Peyer's patch (tissue), 4 donors: Measurements from ENCODE around the gene ORAI3. TPM values are rescaled to one million over a fixed set of nuclear protein-coding genes. Genes with fewer than 3 reads are reported as not detected.
A peak's percentile ranks its signal among the peaks of the same experiment; 100 is the strongest.

Source experiments
- DNase-seq, 3 donors: peaks; one replicate each; pipeline ENCODE4 v3.0.0-alpha.2; 2017 to 2019
- H3K27ac ChIP-seq, 4 donors: fragments of 200-600 bp; sonication (generic); one replicate each; pipeline ENCODE4 v1.5.1; 2016 to 2019
- H3K27me3 ChIP-seq, 2 donors: fragments of 200-600 bp; sonication (generic); one replicate each; pipeline ENCODE4 v1.5.1; 2019
- H3K36me3 ChIP-seq, 3 donors: fragments of 200-600 bp; sonication (generic); one replicate each; pipeline ENCODE4 v1.5.1; 2016 to 2019
- H3K4me1 ChIP-seq, 4 donors: fragments of 200-600 bp; sonication (generic); one replicate each; pipeline ENCODE4 v1.5.1; 2016 to 2019
- H3K4me3 ChIP-seq, 4 donors: fragments of 200-600 bp; sonication (generic); 1 replicate in 3 of 4; 2 replicates in 1 of 4; pipeline ENCODE4 v1.5.1; 2016 to 2019; ENCODE audit warnings: mild to moderate bottlenecking in 1 of 4
- H3K9me3 ChIP-seq, 4 donors: fragments of 200-600 bp; sonication (generic); one replicate each; pipeline ENCODE4 v1.5.1; 2016 to 2019; ENCODE audit warnings: mild to moderate bottlenecking in 1 of 4
- CTCF ChIP-seq, 6 experiments: fragments of 450-650 bp in 4 of 6; fragments of 200-600 bp in 2 of 6; sonication (generic) in 1 of 6; IDR thresholded peaks; one replicate each; pipeline ENCODE4 v1.5.1; 2017 to 2019; ENCODE audit warnings: antibody characterized with exemption in 6 of 6, mild to moderate bottlenecking in 3 of 6, moderate library complexity in 1 of 6
- POLR2A ChIP-seq, 2 donors: fragments of 450-650 bp; IDR thresholded peaks; one replicate each; pipeline ENCODE4 v1.5.1; 2017; ENCODE audit warnings: antibody characterized with exemption in 2 of 2, mild to moderate bottlenecking in 2 of 2, moderate library complexity in 2 of 2
- total RNA-seq, 4 donors: library from RNA; depleted of rRNA; stranded (reverse); fragments of >200 nt; gene quantifications; one replicate each; pipeline ENCODE4 v1.1.0, GENCODE V29; 2016

ORAI3 gene
- total RNA-seq, 4 donors from 2014 or later: 10.7 to 25.0 (median 20.3) TPM

- DNase-seq: peak; percentile 42 to 84 (median 77)
- Histone ChIP-seq H3K27me3 (no peaks in the 10 kb centered on the region), H3K36me3 (no peaks in the 10 kb centered on the region), H3K4me1 (peaks cover 0 to 31% (median 2%) of the 10 kb centered on the region in 4 donors), H3K27ac (peak overlapping the region; percentile 81 to 94 (median 90)), H3K4me3 (peak overlapping the region; percentile 55 to 85 (median 67)), H3K9me3 (no peaks in the 10 kb centered on the region)
- TF ChIP-seq POLR2A (IDR thresholded peaks at IDR 0.05) (peak in 1 of 2 donors; percentile 58), CTCF (IDR thresholded peaks at IDR 0.05) (peak in 3 of 6 experiments; percentile 62 to 83 (median 71))
Measured at GRCh38 chr16:30902029-30902972, 46.6 kb upstream of the ORAI3 start.

GRCh38 chr16:30903002-30903401 lies 45.9 kb upstream of the ORAI3 start:
- Histone ChIP-seq H3K27ac (peak overlapping the region; percentile 81 to 94 (median 90)), H3K9me3 (no peaks in the 10 kb centered on the region), H3K4me1 (peaks cover 0 to 31% (median 0%) of the 10 kb centered on the region in 4 donors), H3K36me3 (no peaks in the 10 kb centered on the region), H3K27me3 (no peaks in the 10 kb centered on the region), H3K4me3 (peak overlapping the region in 1 of 4 donors; percentile 65)
- TF ChIP-seq POLR2A (IDR thresholded peaks at IDR 0.05): no peak
- no peak for TF ChIP-seq CTCF (IDR thresholded peaks at IDR 0.05)
- no peak for DNase-seq

- Histone ChIP-seq H3K27me3 (no peaks in the 10 kb centered on the region), H3K9me3 (no peaks in the 10 kb centered on the region), H3K4me1 (peaks cover 0 to 31% (median 0%) of the 10 kb centered on the region in 4 donors), H3K27ac (peak overlapping the region; percentile 70 to 90 (median 85)), H3K4me3 (no peak overlapping the region), H3K36me3 (no peaks in the 10 kb centered on the region)
- TF ChIP-seq POLR2A (IDR thresholded peaks at IDR 0.05): no peak
- no peak for TF ChIP-seq CTCF (IDR thresholded peaks at IDR 0.05)
- peak in 1 of 3 donors; percentile 47 for DNase-seq
Measured at GRCh38 chr16:30903596-30903995, 45.3 kb upstream of the ORAI3 start.

GRCh38 chr16:30904114-30904780 lies 44.6 kb upstream of the ORAI3 start:
- no peak for TF ChIP-seq CTCF (IDR thresholded peaks at IDR 0.05)
- no peak for TF ChIP-seq POLR2A (IDR thresholded peaks at IDR 0.05)
- H3K36me3 ChIP-seq: no peaks in the 10 kb centered on the region
- H3K9me3 ChIP-seq: no peaks in the 10 kb centered on the region
- DNase-seq: peak in 2 of 3 donors; percentile 69 to 71
- H3K4me1 ChIP-seq: peaks cover 0 to 31% (median 0%) of the 10 kb centered on the region in 4 donors
- H3K27ac ChIP-seq: peak overlapping the region in 3 of 4 donors; percentile 70 to 90 (median 89)
- H3K27me3 ChIP-seq: no peaks in the 10 kb centered on the region
- no peak overlapping the region for H3K4me3 ChIP-seq

- H3K4me1 ChIP-seq: peaks cover 0 to 21% (median 0%) of the 10 kb centered on the region in 4 donors
- H3K27ac ChIP-seq: no peak overlapping the region
- H3K36me3 ChIP-seq: no peaks in the 10 kb centered on the region
- H3K4me3 ChIP-seq: no peak overlapping the region
- no peaks in the 10 kb centered on the region for H3K9me3 ChIP-seq
- no peaks in the 10 kb centered on the region for H3K27me3 ChIP-seq
- no peak for DNase-seq
- TF ChIP-seq POLR2A (IDR thresholded peaks at IDR 0.05): no peak
- TF ChIP-seq CTCF (IDR thresholded peaks at IDR 0.05): no peak
Measured at GRCh38 chr16:30907064-30907463, 41.8 kb upstream of the ORAI3 start.
